DOHH2 (cell line): ENCODE data around the gene SERTAD2.
A peak's percentile ranks its signal among the peaks of the same experiment; 100 is the strongest.

Experiments used
- H3F3A ChIP-seq: fragments of 200-600 bp; sonication (generic), shearing (Covaris generic); 2 replicates; pipeline ENCODE4 v1.6.0; 2016; ENCODE audit warnings: antibody characterized with exemption, mild to moderate bottlenecking; ENCODE audit not compliant: control insufficient read depth, insufficient read depth
- H3K27ac ChIP-seq: fragments of 200-600 bp; sonication (generic); 2 replicates; pipeline ENCODE4 v1.5.1; 2014; ENCODE audit warnings: low read depth, mild to moderate bottlenecking, low read length, moderate library complexity
- H3K27me3 ChIP-seq: fragments of 200-600 bp; sonication (generic); 2 replicates; pipeline ENCODE4 v1.6.1; 2014; ENCODE audit warnings: mild to moderate bottlenecking, low read length, mixed read lengths; ENCODE audit not compliant: control insufficient read depth
- H3K36me3 ChIP-seq: fragments of 200-600 bp; sonication (generic); 2 replicates; pipeline ENCODE4 v1.6.1; 2014; ENCODE audit warnings: mild to moderate bottlenecking, low read length, moderate library complexity, mixed read lengths; ENCODE audit not compliant: control insufficient read depth
- H3K4me1 ChIP-seq: fragments of 200-600 bp; sonication (generic); 2 replicates; pipeline ENCODE4 v1.6.1; 2014; ENCODE audit warnings: mild to moderate bottlenecking, low read length, mixed read lengths; ENCODE audit not compliant: control insufficient read depth
- H3K4me2 ChIP-seq: fragments of 200-600 bp; sonication (generic); 2 replicates; pipeline ENCODE4 v1.6.0; 2014; ENCODE audit warnings: mild to moderate bottlenecking, low read length, moderate library complexity
- H3K4me3 ChIP-seq: fragments of 200-600 bp; sonication (generic); 2 replicates; pipeline ENCODE4 v1.5.1; 2014; ENCODE audit warnings: mild to moderate bottlenecking, low read length, mixed read lengths
- H3K79me2 ChIP-seq: fragments of 200-600 bp; sonication (generic); 2 replicates; pipeline ENCODE4 v1.6.1; 2014; ENCODE audit warnings: mild to moderate bottlenecking, low read length, mixed read lengths; ENCODE audit not compliant: control insufficient read depth
- H3K9me2 ChIP-seq: fragments of 200-600 bp; sonication (generic); replicated peaks from 2 replicates; pipeline ENCODE4 v1.6.1; 2014; ENCODE audit warnings: mild to moderate bottlenecking, low read length, mixed read lengths; ENCODE audit not compliant: control insufficient read depth
- H3K9me3 ChIP-seq: fragments of 200-600 bp; sonication (generic); 2 replicates; pipeline ENCODE4 v1.6.1; 2014; ENCODE audit warnings: antibody characterized with exemption, low read length, mixed read lengths; ENCODE audit not compliant: control insufficient read depth, insufficient read depth
- H4K20me1 ChIP-seq: fragments of 200-600 bp; sonication (generic); 2 replicates; pipeline ENCODE4 v1.6.0; 2014; ENCODE audit warnings: low read depth, mild to moderate bottlenecking, antibody characterized with exemption, low read length, moderate library complexity; ENCODE audit not compliant: control insufficient read depth, insufficient read depth
- EZH2phosphoT487 ChIP-seq: fragments of 200-600 bp; sonication (generic); IDR thresholded peaks from 2 replicates; pipeline ENCODE4 v1.6.1; 2017; ENCODE audit warnings: borderline replicate concordance, mild to moderate bottlenecking, antibody characterized with exemption, low read length, moderate library complexity, mixed read lengths
- TF ChIP-seq, protein P1 (sequence below): fragments of 200-600 bp; sonication (generic); IDR thresholded peaks from one replicate; pipeline ENCODE4 v1.5.1; 2014; ENCODE audit warnings: antibody characterized with exemption, mild to moderate bottlenecking, low read depth, low read length; ENCODE audit not compliant: poor library complexity, severe bottlenecking

The SERTAD2 gene

DNA sequence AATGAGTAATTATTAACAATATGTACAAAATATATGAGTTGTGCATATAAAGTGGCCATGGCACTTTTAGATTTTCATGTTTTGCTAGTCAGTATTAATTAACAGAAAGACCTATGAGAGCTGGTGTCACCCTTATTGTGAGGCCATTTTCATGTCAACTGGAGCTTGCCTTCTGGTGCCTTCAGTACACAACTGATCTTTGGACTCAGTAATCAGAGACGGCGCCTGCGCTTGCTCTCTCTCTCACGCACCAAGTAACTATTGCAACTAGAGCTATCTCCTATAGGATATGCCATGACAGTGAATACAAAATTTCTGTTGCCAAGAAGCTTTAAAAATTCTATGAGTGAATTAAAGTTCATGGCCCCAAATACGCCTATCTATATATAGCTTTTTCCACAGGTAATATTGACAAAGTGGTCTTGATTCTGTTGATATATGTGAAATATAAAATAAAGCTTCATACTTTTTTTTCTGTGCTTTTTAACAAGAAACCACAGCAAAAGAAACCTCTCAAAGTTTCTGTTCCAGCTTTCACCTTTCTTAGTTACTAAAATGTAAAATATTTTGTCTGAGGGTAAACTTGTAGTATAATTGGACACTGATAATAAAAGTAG lies 2.9 kb downstream of the SERTAD2 start:
- H3K27ac ChIP-seq = no peak overlapping the region
- peaks cover 88% of the 10 kb centered on the region for H3K79me2 ChIP-seq
- H3K9me2 ChIP-seq = no peaks in the 10 kb centered on the region
- peaks cover 34% of the 10 kb centered on the region for H3F3A ChIP-seq
- peak overlapping the region; percentile 80 for H3K4me3 ChIP-seq
- H3K27me3 ChIP-seq = no peaks in the 10 kb centered on the region
- peaks cover 17% of the 10 kb centered on the region for H3K36me3 ChIP-seq
- peaks cover 30% of the 10 kb centered on the region for H4K20me1 ChIP-seq
- peaks cover 78% of the 10 kb centered on the region for H3K4me1 ChIP-seq
- H3K9me3 ChIP-seq = no peaks in the 10 kb centered on the region
- peak overlapping the region; percentile 98 for H3K4me2 ChIP-seq
- TF ChIP-seq EZH2phosphoT487 = no peak
- TF ChIP-seq, protein P1, sequence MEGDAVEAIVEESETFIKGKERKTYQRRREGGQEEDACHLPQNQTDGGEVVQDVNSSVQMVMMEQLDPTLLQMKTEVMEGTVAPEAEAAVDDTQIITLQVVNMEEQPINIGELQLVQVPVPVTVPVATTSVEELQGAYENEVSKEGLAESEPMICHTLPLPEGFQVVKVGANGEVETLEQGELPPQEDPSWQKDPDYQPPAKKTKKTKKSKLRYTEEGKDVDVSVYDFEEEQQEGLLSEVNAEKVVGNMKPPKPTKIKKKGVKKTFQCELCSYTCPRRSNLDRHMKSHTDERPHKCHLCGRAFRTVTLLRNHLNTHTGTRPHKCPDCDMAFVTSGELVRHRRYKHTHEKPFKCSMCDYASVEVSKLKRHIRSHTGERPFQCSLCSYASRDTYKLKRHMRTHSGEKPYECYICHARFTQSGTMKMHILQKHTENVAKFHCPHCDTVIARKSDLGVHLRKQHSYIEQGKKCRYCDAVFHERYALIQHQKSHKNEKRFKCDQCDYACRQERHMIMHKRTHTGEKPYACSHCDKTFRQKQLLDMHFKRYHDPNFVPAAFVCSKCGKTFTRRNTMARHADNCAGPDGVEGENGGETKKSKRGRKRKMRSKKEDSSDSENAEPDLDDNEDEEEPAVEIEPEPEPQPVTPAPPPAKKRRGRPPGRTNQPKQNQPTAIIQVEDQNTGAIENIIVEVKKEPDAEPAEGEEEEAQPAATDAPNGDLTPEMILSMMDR = no peak

DNA sequence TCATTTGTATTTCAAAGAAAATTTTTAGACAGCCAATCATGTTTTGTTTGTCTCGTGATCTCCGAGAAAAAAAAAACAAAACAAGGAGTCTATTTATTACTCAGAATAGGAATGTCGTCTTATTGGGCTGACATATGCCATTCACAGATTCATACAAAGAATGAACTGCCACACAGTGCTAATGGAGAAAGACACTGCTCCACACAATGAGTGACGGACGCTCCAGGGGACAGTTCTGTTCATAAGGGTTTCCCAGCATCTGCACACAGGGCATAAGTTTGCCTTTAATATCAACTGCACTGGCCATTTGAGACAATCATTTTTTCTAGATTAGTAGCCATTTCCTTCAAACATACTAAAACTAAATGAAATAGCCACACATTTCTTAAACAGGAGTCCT lies 3.4 kb downstream of the SERTAD2 start:
- Histone ChIP-seq H3K4me2 (peak overlapping the region; percentile 98), H3F3A (peaks cover 34% of the 10 kb centered on the region)

DNA sequence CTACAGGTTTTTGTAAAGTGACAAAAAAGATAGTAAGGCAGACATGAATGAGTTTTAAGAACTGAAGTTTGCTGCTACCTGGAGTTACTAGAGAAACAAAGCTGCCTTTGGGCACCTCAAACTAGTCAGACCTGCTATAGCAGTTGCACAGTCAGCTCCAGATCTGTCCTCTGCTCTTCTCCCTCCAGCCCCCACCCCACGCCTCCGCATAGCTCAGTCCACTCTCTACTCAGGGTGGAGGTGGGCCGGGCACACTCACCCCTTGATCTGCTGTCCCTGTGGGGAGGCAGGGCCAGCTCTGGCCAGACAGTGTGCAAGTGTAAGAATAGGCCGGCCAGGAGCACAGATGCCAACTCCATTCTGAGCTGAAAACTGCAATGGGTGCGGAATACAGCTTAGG lies 4.1 kb downstream of the SERTAD2 start:
- Histone ChIP-seq H3K9me2 (no peaks in the 10 kb centered on the region), H4K20me1 (peaks cover 30% of the 10 kb centered on the region), H3K27me3 (no peaks in the 10 kb centered on the region), H3K4me1 (peaks cover 78% of the 10 kb centered on the region), H3K79me2 (peaks cover 94% of the 10 kb centered on the region), H3K27ac (no peak overlapping the region), H3K4me3 (peak overlapping the region; percentile 24; the same call in 1 of the 2 replicates), H3K9me3 (no peaks in the 10 kb centered on the region), H3K36me3 (peaks cover 17% of the 10 kb centered on the region), H3K4me2 (peak overlapping the region; percentile 46), H3F3A (peaks cover 34% of the 10 kb centered on the region)
- TF ChIP-seq, protein P1 = no peak
- TF ChIP-seq EZH2phosphoT487 = no peak

More for the DNA sequence above, 3.4 kb downstream of the SERTAD2 start:
- TF ChIP-seq, protein P1 = no peak
- TF ChIP-seq EZH2phosphoT487 = no peak
- Histone ChIP-seq H4K20me1 (peaks cover 30% of the 10 kb centered on the region), H3K9me2 (no peaks in the 10 kb centered on the region), H3K27ac (no peak overlapping the region), H3K27me3 (no peaks in the 10 kb centered on the region), H3K4me1 (peaks cover 78% of the 10 kb centered on the region), H3K36me3 (peaks cover 17% of the 10 kb centered on the region), H3K9me3 (no peaks in the 10 kb centered on the region), H3K4me3 (peak overlapping the region; percentile 15; the same call in 1 of the 2 replicates), H3K79me2 (peaks cover 94% of the 10 kb centered on the region)
